Dendritic cell treated with granulocyte-macrophage colony-stimulating factor and Interleukin-4, amounts not matched to agents 40 ng/mL and 50 ng/mL, for 4 days (primary cell): ENCODE measurements around the gene IDH1.
A peak's percentile ranks its signal among the peaks of the same experiment; 100 is the strongest.

ENCODE experiments used
- H3K27ac Mint-ChIP-seq: one replicate; pipeline ENCODE4 v1.8.0; 2022; ENCODE audit warnings: mild to moderate bottlenecking, mixed read lengths
- H3K27me3 Mint-ChIP-seq: one replicate; pipeline ENCODE4 v1.8.0; 2022; ENCODE audit warnings: mild to moderate bottlenecking, mixed read lengths
- H3K36me3 Mint-ChIP-seq: one replicate; pipeline ENCODE4 v1.8.0; 2022; ENCODE audit warnings: low read depth, mixed read lengths
- H3K4me1 Mint-ChIP-seq: one replicate; pipeline ENCODE4 v1.8.0; 2022; ENCODE audit warnings: low read depth, mixed read lengths
- H3K4me3 Mint-ChIP-seq: one replicate; pipeline ENCODE4 v1.8.0; 2022; ENCODE audit warnings: mild to moderate bottlenecking, moderate library complexity, mixed read lengths
- H3K9me3 Mint-ChIP-seq: one replicate; pipeline ENCODE4 v1.8.0; 2022; ENCODE audit warnings: mixed read lengths
- intact Hi-C: fragments of 100-400 bp; cut with micrococcal nuclease; formaldehyde crosslinking; loops from one replicate; pipeline ENCODE4 v1.15.0; 2022

IDH1 gene

GRCh38 chr2:208254871-208255556 is at the start of gene IDH1:
Gene IDH1, minus strand, starts transcription at chr2:208255071. Its CDS starts 3,520 bp downstream, at chr2:208251551.
- Mint-ChIP-seq H3K4me1 (peaks cover 39% of the 10 kb centered on the region), H3K9me3 (no peaks in the 10 kb centered on the region), H3K27me3 (no peaks in the 10 kb centered on the region), H3K36me3 (peaks cover 46% of the 10 kb centered on the region), H3K4me3 (peak within 1 kb of the TSS; percentile 96), H3K27ac (peak within 1 kb of the TSS; percentile 86)
- intact Hi-C loops, result loop anchor here (1.0 to 2.0 kb wide), 4 partner anchors 10 to 152 kb away; no protein-coding TSS in a partner anchor

- intact Hi-C loops, result loop anchor here (5.0 kb wide), 1 partner anchor 33 kb away; no protein-coding TSS in a partner anchor
- Mint-ChIP-seq H3K27me3 (no peaks in the 10 kb centered on the region), H3K4me3 (no peak overlapping the region), H3K4me1 (no peaks in the 10 kb centered on the region), H3K27ac (no peak overlapping the region), H3K9me3 (no peaks in the 10 kb centered on the region), H3K36me3 (peaks cover 97% of the 10 kb centered on the region)
Observed at GRCh38 chr2:208304157-208304556, 49.3 kb upstream of the IDH1 start.

GRCh38 chr2:208300847-208301618 is 46.2 kb upstream of the IDH1 start:
- H3K4me1 Mint-ChIP-seq, result peaks cover 9% of the 10 kb centered on the region
- intact Hi-C loops, result loop anchor here (5.0 kb wide), 1 partner anchor 36 kb away; no protein-coding TSS in a partner anchor
- no peak overlapping the region for H3K4me3 Mint-ChIP-seq
- no peaks in the 10 kb centered on the region for H3K9me3 Mint-ChIP-seq
- no peaks in the 10 kb centered on the region for H3K27me3 Mint-ChIP-seq
- peaks cover 85% of the 10 kb centered on the region for H3K36me3 Mint-ChIP-seq
- H3K27ac Mint-ChIP-seq, result no peak overlapping the region

- intact Hi-C loops, result no loop called here
- no peaks in the 10 kb centered on the region for H3K9me3 Mint-ChIP-seq
- H3K4me1 Mint-ChIP-seq, result peaks cover 34% of the 10 kb centered on the region
- H3K27ac Mint-ChIP-seq, result no peak overlapping the region
- no peaks in the 10 kb centered on the region for H3K27me3 Mint-ChIP-seq
- peaks cover 86% of the 10 kb centered on the region for H3K36me3 Mint-ChIP-seq
- no peak overlapping the region for H3K4me3 Mint-ChIP-seq
Observed at GRCh38 chr2:208297961-208298360, 43.1 kb upstream of the IDH1 start.

GRCh38 chr2:208296610-208297009 is 41.7 kb upstream of the IDH1 start:
- H3K27me3 Mint-ChIP-seq, result no peaks in the 10 kb centered on the region
- H3K4me1 Mint-ChIP-seq, result peaks cover 40% of the 10 kb centered on the region
- peaks cover 86% of the 10 kb centered on the region for H3K36me3 Mint-ChIP-seq
- no peak overlapping the region for H3K4me3 Mint-ChIP-seq
- intact Hi-C loops, result no loop called here
- H3K27ac Mint-ChIP-seq, result no peak overlapping the region
- H3K9me3 Mint-ChIP-seq, result no peaks in the 10 kb centered on the region

GRCh38 chr2:208295834-208296233 is 41.0 kb upstream of the IDH1 start:
- H3K4me1 Mint-ChIP-seq, result peaks cover 40% of the 10 kb centered on the region
- H3K4me3 Mint-ChIP-seq, result no peak overlapping the region
- intact Hi-C loops, result no loop called here
- peaks cover 2% of the 10 kb centered on the region for H3K9me3 Mint-ChIP-seq
- H3K27me3 Mint-ChIP-seq, result no peaks in the 10 kb centered on the region
- H3K36me3 Mint-ChIP-seq, result peaks cover 86% of the 10 kb centered on the region
- H3K27ac Mint-ChIP-seq, result no peak overlapping the region

GRCh38 chr2:208294482-208295024 is 39.7 kb upstream of the IDH1 start:
- peaks cover 40% of the 10 kb centered on the region for H3K4me1 Mint-ChIP-seq

GRCh38 chr2:208285853-208286252 is 31.0 kb upstream of the IDH1 start:
- H3K27me3 Mint-ChIP-seq, result no peaks in the 10 kb centered on the region
- peak overlapping the region; percentile 63 for H3K27ac Mint-ChIP-seq
- peaks cover 11% of the 10 kb centered on the region for H3K9me3 Mint-ChIP-seq
- no peak overlapping the region for H3K4me3 Mint-ChIP-seq
- intact Hi-C loops, result no loop called here
- peaks cover 92% of the 10 kb centered on the region for H3K36me3 Mint-ChIP-seq
- peaks cover 15% of the 10 kb centered on the region for H3K4me1 Mint-ChIP-seq

More at GRCh38 chr2:208294482-208295024, 39.7 kb upstream of the IDH1 start:
- peaks cover 86% of the 10 kb centered on the region for H3K36me3 Mint-ChIP-seq
- H3K27ac Mint-ChIP-seq, result peak overlapping the region; percentile 69
- intact Hi-C loops, result loop anchor here (5.0 kb wide), 1 partner anchor 58 kb away; no protein-coding TSS in a partner anchor
- H3K4me3 Mint-ChIP-seq, result no peak overlapping the region
- H3K27me3 Mint-ChIP-seq, result no peaks in the 10 kb centered on the region
- H3K9me3 Mint-ChIP-seq, result peaks cover 12% of the 10 kb centered on the region

GRCh38 chr2:208280933-208281332 is 26.1 kb upstream of the IDH1 start:
- peaks cover 15% of the 10 kb centered on the region for H3K4me1 Mint-ChIP-seq
- H3K27me3 Mint-ChIP-seq, result no peaks in the 10 kb centered on the region
- intact Hi-C loops, result no loop called here
- no peaks in the 10 kb centered on the region for H3K9me3 Mint-ChIP-seq
- no peak overlapping the region for H3K27ac Mint-ChIP-seq
- peaks cover 92% of the 10 kb centered on the region for H3K36me3 Mint-ChIP-seq
- no peak overlapping the region for H3K4me3 Mint-ChIP-seq

- no peaks in the 10 kb centered on the region for H3K9me3 Mint-ChIP-seq
- H3K27ac Mint-ChIP-seq, result no peak overlapping the region
- no peak overlapping the region for H3K4me3 Mint-ChIP-seq
- H3K4me1 Mint-ChIP-seq, result peaks cover 15% of the 10 kb centered on the region
- intact Hi-C loops, result no loop called here
- no peaks in the 10 kb centered on the region for H3K27me3 Mint-ChIP-seq
- H3K36me3 Mint-ChIP-seq, result peaks cover 92% of the 10 kb centered on the region
Observed at GRCh38 chr2:208280234-208280633, 25.4 kb upstream of the IDH1 start.

GRCh38 chr2:208279236-208279635 is 24.4 kb upstream of the IDH1 start:
- no peak overlapping the region for H3K27ac Mint-ChIP-seq
- H3K9me3 Mint-ChIP-seq, result no peaks in the 10 kb centered on the region
- intact Hi-C loops, result no loop called here
- no peak overlapping the region for H3K4me3 Mint-ChIP-seq
- H3K4me1 Mint-ChIP-seq, result peaks cover 16% of the 10 kb centered on the region
- H3K27me3 Mint-ChIP-seq, result no peaks in the 10 kb centered on the region
- H3K36me3 Mint-ChIP-seq, result peaks cover 96% of the 10 kb centered on the region

GRCh38 chr2:208278549-208278948 is 23.7 kb upstream of the IDH1 start:
- H3K9me3 Mint-ChIP-seq, result no peaks in the 10 kb centered on the region
- H3K27ac Mint-ChIP-seq, result no peak overlapping the region
- intact Hi-C loops, result no loop called here
- peaks cover 99% of the 10 kb centered on the region for H3K36me3 Mint-ChIP-seq
- H3K4me1 Mint-ChIP-seq, result peaks cover 20% of the 10 kb centered on the region
- H3K27me3 Mint-ChIP-seq, result no peaks in the 10 kb centered on the region
- H3K4me3 Mint-ChIP-seq, result no peak overlapping the region

GRCh38 chr2:208274748-208275147 is 19.9 kb upstream of the IDH1 start:
- Mint-ChIP-seq H3K9me3 (no peaks in the 10 kb centered on the region), H3K4me1 (peaks cover 17% of the 10 kb centered on the region), H3K27me3 (no peaks in the 10 kb centered on the region), H3K27ac (no peak overlapping the region), H3K4me3 (no peak overlapping the region), H3K36me3 (peaks cover 90% of the 10 kb centered on the region)
- intact Hi-C loops, result no loop called here

GRCh38 chr2:208269091-208269490 is 14.2 kb upstream of the IDH1 start:
- H3K9me3 Mint-ChIP-seq, result no peaks in the 10 kb centered on the region
- peaks cover 52% of the 10 kb centered on the region for H3K36me3 Mint-ChIP-seq
- intact Hi-C loops, result loop anchor here (5.0 kb wide), 1 partner anchor 97 kb away; no protein-coding TSS in a partner anchor
- peak overlapping the region; percentile 41 for H3K27ac Mint-ChIP-seq
- H3K4me3 Mint-ChIP-seq, result no peak overlapping the region
- H3K4me1 Mint-ChIP-seq, result peaks cover 46% of the 10 kb centered on the region
- no peaks in the 10 kb centered on the region for H3K27me3 Mint-ChIP-seq
